GM19452 (cell line): ENCODE data around the gene DRD4.

Experiments
- ATAC-seq: cut with Tn5 transposase; IDR thresholded peaks from one replicate; pipeline ENCODE4 v1.9.1; 2021; ENCODE audit not compliant: unreplicated experiment

Gene DRD4

GRCh38 chr11:636511-637332, at the start of gene DRD4:
TSS of gene DRD4 (plus strand) at chr11:637269. CDS start at chr11:637305, 36 bp downstream.
- no peak for ATAC-seq

GRCh38 chr11:587546-587945, 49.5 kb upstream of the DRD4 start:
- no peak for ATAC-seq

GRCh38 chr11:587978-588380, 49.1 kb upstream of the DRD4 start:
- no peak for ATAC-seq

GRCh38 chr11:589798-590197, 47.3 kb upstream of the DRD4 start:
- ATAC-seq, result no peak

- ATAC-seq, result no peak
Observed at GRCh38 chr11:590997-591396, 46.1 kb upstream of the DRD4 start.

- ATAC-seq, result no peak
Observed at GRCh38 chr11:592501-592900, 44.6 kb upstream of the DRD4 start.

GRCh38 chr11:592918-593317, 44.2 kb upstream of the DRD4 start:
- no peak for ATAC-seq

GRCh38 chr11:593347-593746, 43.7 kb upstream of the DRD4 start:
- no peak for ATAC-seq

GRCh38 chr11:595400-595799, 41.7 kb upstream of the DRD4 start:
- no peak for ATAC-seq

- ATAC-seq, result no peak
Observed at GRCh38 chr11:596374-596773, 40.7 kb upstream of the DRD4 start.

- ATAC-seq, result no peak
Observed at GRCh38 chr11:597166-597725, 39.8 kb upstream of the DRD4 start.

- ATAC-seq, result no peak
Observed at GRCh38 chr11:598005-598680, 38.9 kb upstream of the DRD4 start.

GRCh38 chr11:601573-602245, 35.4 kb upstream of the DRD4 start:
- ATAC-seq, result no peak

GRCh38 chr11:603154-603553, 33.9 kb upstream of the DRD4 start:
- no peak for ATAC-seq

- no peak for ATAC-seq
Observed at GRCh38 chr11:605286-606129, 31.6 kb upstream of the DRD4 start.

GRCh38 chr11:606245-606644, 30.8 kb upstream of the DRD4 start:
- ATAC-seq, result no peak

- no peak for ATAC-seq
Observed at GRCh38 chr11:607020-607780, 29.9 kb upstream of the DRD4 start.

GRCh38 chr11:607971-608659, 29.0 kb upstream of the DRD4 start:
- ATAC-seq, result no peak

GRCh38 chr11:608791-609251, 28.2 kb upstream of the DRD4 start:
- ATAC-seq, result no peak
